HTR-8/SVneo (cell line): Measurements from ENCODE around the gene POLR1F.
"Not testable (repeated sequence)": the region's sequence is repeated elsewhere in the genome, so short reads cannot be mapped to it uniquely, and the experiment has no call there.

Experiments used
- DNase-seq: peaks from one replicate; pipeline ENCODE4 v3.0.0; 2011; ENCODE audit warnings: low spot score, mixed read lengths; ENCODE audit not compliant: insufficient read length
- FAIRE-seq: peaks from 2 replicates; lab custom pipeline; 2011; peaks lifted over from hg19 to GRCh38; lab: Jason Lieb, UNC

The POLR1F gene

GRCh38 chr7:19708397-19709248 lies at the start of gene POLR1F:
Gene POLR1F (minus strand): TSS chr7:19709037. CDS start chr7:19709016, 21 bp downstream.
- peak; percentile 91 for FAIRE-seq

GRCh38 chr7:19754521-19755116 lies 45.8 kb upstream of the POLR1F start:
- FAIRE-seq (no peak), DNase-seq (no peak)

More at GRCh38 chr7:19708397-19709248, at the start of gene POLR1F:
- peak; percentile 77 for DNase-seq

GRCh38 chr7:19752020-19752419 lies 43.2 kb upstream of the POLR1F start:
- DNase-seq = no peak
- FAIRE-seq = no peak

GRCh38 chr7:19749658-19750057 lies 40.8 kb upstream of the POLR1F start:
- DNase-seq = no peak
- FAIRE-seq = no peak

- DNase-seq (peak; percentile 27), FAIRE-seq (no peak)
Observed at GRCh38 chr7:19747740-19748339, 39.0 kb upstream of the POLR1F start.

GRCh38 chr7:19744075-19744474 lies 35.2 kb upstream of the POLR1F start:
- DNase-seq = no peak
- no peak for FAIRE-seq

- FAIRE-seq = no peak
- DNase-seq = no peak
Observed at GRCh38 chr7:19728716-19729115, 19.9 kb upstream of the POLR1F start.

GRCh38 chr7:19725770-19726169 lies 16.9 kb upstream of the POLR1F start:
- FAIRE-seq (no peak), DNase-seq (no peak)

GRCh38 chr7:19715499-19715898 lies 6.7 kb upstream of the POLR1F start:
- FAIRE-seq (no peak), DNase-seq (no peak)

GRCh38 chr7:19713676-19714075 lies 4.8 kb upstream of the POLR1F start:
- FAIRE-seq (no peak), DNase-seq (peak; percentile 9)

- FAIRE-seq = no peak
Observed at GRCh38 chr7:19709249-19709578, 377 bp upstream of the POLR1F start.

GRCh38 chr7:19707240-19707639 lies 1.6 kb downstream of the POLR1F start:
- DNase-seq = no peak
- no peak for FAIRE-seq

More at GRCh38 chr7:19709249-19709578, 377 bp upstream of the POLR1F start:
- DNase-seq = no peak

- DNase-seq (no peak), FAIRE-seq (no peak)
Observed at GRCh38 chr7:19705663-19706062, 3.2 kb downstream of the POLR1F start.

GRCh38 chr7:19701471-19701870 lies 7.4 kb downstream of the POLR1F start:
- FAIRE-seq (no peak), DNase-seq (no peak)

GRCh38 chr7:19700936-19701335 lies 7.9 kb downstream of the POLR1F start:
- no peak for FAIRE-seq
- DNase-seq = no peak

GRCh38 chr7:19698331-19698730 lies 10.5 kb downstream of the POLR1F start:
- DNase-seq = no peak
- no peak for FAIRE-seq

- no peak for DNase-seq
- FAIRE-seq = no peak
Observed at GRCh38 chr7:19696926-19697325, 11.9 kb downstream of the POLR1F start.

GRCh38 chr7:19692111-19692828 lies 16.6 kb downstream of the POLR1F start:
- FAIRE-seq (no peak), DNase-seq (no peak)

GRCh38 chr7:19690736-19691135 lies 18.1 kb downstream of the POLR1F start:
- DNase-seq (no peak), FAIRE-seq (no peak)

GRCh38 chr7:19689130-19689529 lies 19.7 kb downstream of the POLR1F start:
- not testable (repeated sequence) for FAIRE-seq

GRCh38 chr7:19681596-19681995 lies 27.2 kb downstream of the POLR1F start:
- FAIRE-seq (no peak), DNase-seq (no peak)

More at GRCh38 chr7:19689130-19689529, 19.7 kb downstream of the POLR1F start:
- DNase-seq = not testable (repeated sequence)
